GM19193 (cell line): Measurements from ENCODE around the gene RIPPLY2.

Source experiments
- POLR2A ChIP-seq: IDR thresholded peaks from 4 replicates; pipeline ENCODE4 v1.6.1; 2011; ENCODE audit not compliant: insufficient read depth, insufficient read length; ENCODE audit errors: extremely low read depth

Gene RIPPLY2

GRCh38 chr6:83853178-83854000 lies at the start of gene RIPPLY2:
Gene RIPPLY2 (plus strand): TSS chr6:83853360. CDS start chr6:83853417, 57 bp downstream.
- no peak for TF ChIP-seq POLR2A

- TF ChIP-seq POLR2A = no peak
Measured at GRCh38 chr6:83804886-83805285, 48.3 kb upstream of the RIPPLY2 start.

GRCh38 chr6:83808005-83808404 lies 45.2 kb upstream of the RIPPLY2 start:
- TF ChIP-seq POLR2A = no peak

- no peak for TF ChIP-seq POLR2A
Measured at GRCh38 chr6:83808926-83809325, 44.2 kb upstream of the RIPPLY2 start.

- TF ChIP-seq POLR2A = no peak
Measured at GRCh38 chr6:83812595-83812994, 40.6 kb upstream of the RIPPLY2 start.

- TF ChIP-seq POLR2A = no peak
Measured at GRCh38 chr6:83815631-83816272, 37.4 kb upstream of the RIPPLY2 start.

GRCh38 chr6:83822629-83823169 lies 30.5 kb upstream of the RIPPLY2 start:
- TF ChIP-seq POLR2A = no peak

- TF ChIP-seq POLR2A = no peak
Measured at GRCh38 chr6:83824388-83824801, 28.8 kb upstream of the RIPPLY2 start.

GRCh38 chr6:83824831-83825230 lies 28.3 kb upstream of the RIPPLY2 start:
- no peak for TF ChIP-seq POLR2A

- TF ChIP-seq POLR2A = no peak
Measured at GRCh38 chr6:83827050-83827449, 26.1 kb upstream of the RIPPLY2 start.

- no peak for TF ChIP-seq POLR2A
Measured at GRCh38 chr6:83838727-83839126, 14.4 kb upstream of the RIPPLY2 start.

- TF ChIP-seq POLR2A = no peak
Measured at GRCh38 chr6:83844170-83844569, 9.0 kb upstream of the RIPPLY2 start.

- no peak for TF ChIP-seq POLR2A
Measured at GRCh38 chr6:83846291-83846690, 6.9 kb upstream of the RIPPLY2 start.

- TF ChIP-seq POLR2A = no peak
Measured at GRCh38 chr6:83847179-83847578, 6.0 kb upstream of the RIPPLY2 start.

- TF ChIP-seq POLR2A = no peak
Measured at GRCh38 chr6:83849127-83849526, 4.0 kb upstream of the RIPPLY2 start.

- TF ChIP-seq POLR2A = no peak
Measured at GRCh38 chr6:83849610-83850009, 3.5 kb upstream of the RIPPLY2 start.
